Gastroesophageal sphincter (tissue), 4 donors: ENCODE data around the gene C2orf92. TPM values are rescaled to one million over a fixed set of nuclear protein-coding genes. Genes with fewer than 3 reads are reported as not detected.

Experiments
- ATAC-seq: fragments of 150-250 bp; one replicate; pipeline ENCODE4 v1.9.1; 2016; ENCODE audit warnings: mild to moderate bottlenecking, moderate library complexity
- H3K27ac ChIP-seq, 4 donors: fragments of 200-600 bp; sonication (generic) in 3 of 4; 1 replicate in 3 of 4; 2 replicates in 1 of 4; pipeline ENCODE4 v1.5.1; 2016 to 2019
- H3K27me3 ChIP-seq: fragments of 200-600 bp; sonication (generic); one replicate; pipeline ENCODE4 v1.5.1; 2019
- H3K36me3 ChIP-seq, 2 donors: fragments of 200-600 bp; sonication (generic); one replicate each; pipeline ENCODE4 v1.5.1; 2019; ENCODE audit warnings: control low read depth in 1 of 2
- H3K4me1 ChIP-seq, 3 donors: fragments of 200-600 bp; sonication (generic); 1 replicate in 2 of 3; 2 replicates in 1 of 3; pipeline ENCODE4 v1.5.1; 2016 to 2019; ENCODE audit warnings: control low read depth in 2 of 3
- H3K4me3 ChIP-seq, 2 donors: fragments of 200-600 bp; sonication (generic); one replicate each; pipeline ENCODE4 v1.5.1; 2019; ENCODE audit warnings: mild to moderate bottlenecking in 1 of 2, moderate library complexity in 1 of 2
- H3K9me3 ChIP-seq, 3 donors: fragments of 200-600 bp; sonication (generic); one replicate each; pipeline ENCODE4 v1.5.1; 2017 to 2019; ENCODE audit warnings: control low read depth in 2 of 3
- CTCF ChIP-seq, 4 experiments: fragments of 200-600 bp in 2 of 4; fragments of 450-650 bp in 2 of 4; sonication (generic) in 1 of 4; IDR thresholded peaks; one replicate each; pipeline ENCODE4 v1.5.1; 2017 to 2019; ENCODE audit warnings: antibody characterized with exemption in 4 of 4, mild to moderate bottlenecking in 2 of 4, moderate library complexity in 2 of 4
- EP300 ChIP-seq: sonication (generic); formaldehyde crosslinking; IDR thresholded peaks from one replicate; pipeline ENCODE4 v1.6.1; 2017; ENCODE audit warnings: antibody characterized with exemption, mild to moderate bottlenecking
- POLR2A ChIP-seq, 2 donors: fragments of 450-650 bp; IDR thresholded peaks; one replicate each; pipeline ENCODE4 v1.6.1; 2017; ENCODE audit warnings: antibody characterized with exemption in 2 of 2, mild to moderate bottlenecking in 2 of 2, moderate library complexity in 1 of 2
- POLR2AphosphoS5 ChIP-seq: sonication (generic); formaldehyde crosslinking; IDR thresholded peaks from one replicate; pipeline ENCODE4 v1.6.1; 2017; ENCODE audit warnings: antibody characterized with exemption
- WGBS, 2 donors: methylation state at CpG; one replicate each; pipeline ENCODE4 v1.1.5; 2018; ENCODE audit warnings: low coverage in 1 of 2; 5-methylcytosine and 5-hydroxymethylcytosine counted together
- total RNA-seq, 4 donors: library from RNA; depleted of rRNA; stranded (reverse); fragments of >200 nt; gene quantifications; one replicate each; pipeline ENCODE4 v1.1.0, GENCODE V29; 2016

C2orf92 gene
- total RNA-seq, 4 donors from 2014 or later, result 1.5 to 6.7 (median 2.5) TPM

- ATAC-seq, result peak; percentile 99
- H3K36me3 ChIP-seq, result peaks cover 0 to 40% of the 10 kb centered on the region in 2 donors
Measured at GRCh38 chr2:97645695-97646629, 23.6 kb upstream of the C2orf92 start, which contains the start of gene COX5B. Gene COX5B (plus strand): TSS chr2:97646062. CDS start chr2:97646087, 25 bp downstream.

GRCh38 chr2:97646977-97647376 is 22.5 kb upstream of the C2orf92 start:
- TF ChIP-seq POLR2A (IDR thresholded peaks at IDR 0.05) (no peak), CTCF (IDR thresholded peaks at IDR 0.05) (no peak)
- Histone ChIP-seq H3K27ac (peak overlapping the region in 3 of 4 donors; percentile 22 to 97 (median 92)), H3K4me1 (peaks cover 0 to 31% (median 10%) of the 10 kb centered on the region in 3 donors), H3K4me3 (peak overlapping the region; percentile 82 to 91), H3K9me3 (no peaks in the 10 kb centered on the region), H3K36me3 (peaks cover 0 to 45% of the 10 kb centered on the region in 2 donors), H3K27me3 (no peaks in the 10 kb centered on the region)
- no peak for ATAC-seq
- 83 to 93% methylated on average over 4 of the region's 4 CpGs for WGBS, 2 donors

More at GRCh38 chr2:97645695-97646629, 23.6 kb upstream of the C2orf92 start, which contains the start of gene COX5B:
- Histone ChIP-seq H3K4me1 (peaks cover 0 to 31% (median 10%) of the 10 kb centered on the region in 3 donors), H3K4me3 (peak within 1 kb of the TSS; percentile 82 to 91), H3K27me3 (no peaks in the 10 kb centered on the region), H3K27ac (peak within 1 kb of the TSS; percentile 88 to 97 (median 93)), H3K9me3 (no peaks in the 10 kb centered on the region)
- 10% methylated on average over 2 of the region's 63 CpGs; no CpG with 5 or more reads in 1 of the 2 donors for WGBS, 2 donors
- TF ChIP-seq POLR2AphosphoS5 (peak; percentile 93), CTCF (IDR thresholded peaks at IDR 0.05) (no peak), POLR2A (IDR thresholded peaks at IDR 0.05) (peak; percentile 80 to 85)

- Histone ChIP-seq H3K27me3 (no peaks in the 10 kb centered on the region), H3K4me1 (peaks cover 0 to 19% (median 6%) of the 10 kb centered on the region in 3 donors), H3K27ac (no peak overlapping the region), H3K36me3 (peaks cover 0 to 71% of the 10 kb centered on the region in 2 donors), H3K9me3 (peaks cover 0 to 13% (median 0%) of the 10 kb centered on the region in 3 donors), H3K4me3 (no peak overlapping the region)
- no peak for ATAC-seq
- no peak for TF ChIP-seq POLR2AphosphoS5
- no peak for TF ChIP-seq CTCF (IDR thresholded peaks at IDR 0.05)
- TF ChIP-seq POLR2A (IDR thresholded peaks at IDR 0.05), result no peak
- no peak for TF ChIP-seq EP300
- WGBS, 2 donors, result 81 to 83% methylated on average over 3 to 4 of the region's 4 CpGs
Measured at GRCh38 chr2:97651114-97651513, 18.4 kb upstream of the C2orf92 start.

- Histone ChIP-seq H3K4me1 (peaks cover 0 to under 1% (median 0%) of the 10 kb centered on the region in 3 donors), H3K4me3 (no peak overlapping the region), H3K36me3 (peaks cover 0 to 79% of the 10 kb centered on the region in 2 donors), H3K9me3 (peaks cover 0 to 13% (median 0%) of the 10 kb centered on the region in 3 donors), H3K27ac (no peak overlapping the region), H3K27me3 (no peaks in the 10 kb centered on the region)
- WGBS, 2 donors, result 94 to 100% methylated on average over 2 of the region's 2 CpGs
- ATAC-seq, result no peak
- TF ChIP-seq POLR2A (IDR thresholded peaks at IDR 0.05) (no peak), POLR2AphosphoS5 (no peak), EP300 (no peak), CTCF (IDR thresholded peaks at IDR 0.05) (no peak)
Measured at GRCh38 chr2:97653473-97653872, 16.0 kb upstream of the C2orf92 start.
